Neural progenitor cell (in vitro differentiated cells): ENCODE data around the gene CSRNP2. TPM values are rescaled to one million over a fixed set of nuclear protein-coding genes. Genes with fewer than 3 reads are reported as not detected.

Experiments used
- DNase-seq: peaks from one replicate; pipeline ENCODE4 v3.0.0-alpha.2; 2016; ENCODE audit warnings: low spot score
- H2AFZ ChIP-seq: fragments of 200-600 bp; sonication (generic); replicated peaks from 2 replicates; pipeline ENCODE4 v1.6.1; 2016; ENCODE audit warnings: antibody characterized with exemption
- H3F3A ChIP-seq: fragments of 200-600 bp; sonication (generic); 2 replicates; pipeline ENCODE4 v1.6.1; 2016; ENCODE audit warnings: antibody characterized with exemption, low read depth
- H3K27ac ChIP-seq: fragments of 200-600 bp; sonication (generic); 2 replicates; pipeline ENCODE4 v1.5.1; 2016; ENCODE audit warnings: mild to moderate bottlenecking
- H3K27me3 ChIP-seq: fragments of 200-600 bp; sonication (generic); 2 replicates; pipeline ENCODE4 v1.6.1; 2016; ENCODE audit warnings: mild to moderate bottlenecking, moderate library complexity
- H3K36me3 ChIP-seq: fragments of 200-600 bp; sonication (generic); 2 replicates; pipeline ENCODE4 v1.5.1; 2016
- H3K4me1 ChIP-seq: fragments of 200-600 bp; sonication (generic); 2 replicates; pipeline ENCODE4 v1.6.1; 2016; ENCODE audit warnings: mixed run types
- H3K4me2 ChIP-seq: fragments of 200-600 bp; sonication (generic); 2 replicates; pipeline ENCODE4 v1.6.1; 2016
- H3K4me3 ChIP-seq: fragments of 200-600 bp; sonication (generic); 2 replicates; pipeline ENCODE4 v1.5.1; 2016
- H3K79me2 ChIP-seq: fragments of 200-600 bp; sonication (generic); 2 replicates; pipeline ENCODE4 v1.6.1; 2016; ENCODE audit warnings: low read depth
- H3K9ac ChIP-seq: fragments of 200-600 bp; sonication (generic); 2 replicates; pipeline ENCODE4 v1.6.1; 2016
- H3K9me3 ChIP-seq: fragments of 200-600 bp; sonication (generic); 2 replicates; pipeline ENCODE4 v1.5.1; 2016; ENCODE audit warnings: low read depth
- H4K20me1 ChIP-seq: fragments of 200-600 bp; sonication (generic); 2 replicates; pipeline ENCODE4 v1.6.1; 2016; ENCODE audit warnings: low read depth
- H3K27ac Mint-ChIP-seq: 3 replicates; pipeline ENCODE4 v1.8.0; 2021; ENCODE audit warnings: mixed read lengths
- H3K27me3 Mint-ChIP-seq: 2 replicates; pipeline ENCODE4 v1.8.0; 2022; ENCODE audit warnings: low read depth, mild to moderate bottlenecking, inconsistent platforms, moderate library complexity, mixed read lengths; ENCODE audit not compliant: insufficient read depth
- H3K36me3 Mint-ChIP-seq: 3 replicates; pipeline ENCODE4 v1.8.0; 2021; ENCODE audit warnings: mixed read lengths
- H3K4me1 Mint-ChIP-seq: 3 replicates; pipeline ENCODE4 v1.8.0; 2021; ENCODE audit warnings: mixed read lengths
- H3K4me3 Mint-ChIP-seq: 3 replicates; pipeline ENCODE4 v1.8.0; 2021; ENCODE audit warnings: mild to moderate bottlenecking, moderate library complexity, mixed read lengths
- H3K9me3 Mint-ChIP-seq: 3 replicates; pipeline ENCODE4 v1.8.0; 2020; ENCODE audit warnings: mixed read lengths
- EZH2 ChIP-seq: fragments of 200-600 bp; sonication (generic); IDR thresholded peaks from 2 replicates; pipeline ENCODE4 v1.6.1; 2017; ENCODE audit warnings: antibody characterized with exemption, mild to moderate bottlenecking, moderate library complexity
- EZH2phosphoT487 ChIP-seq: fragments of 200-600 bp; sonication (generic); IDR thresholded peaks from 2 replicates; pipeline ENCODE4 v1.6.1; 2017; ENCODE audit warnings: antibody characterized with exemption
- total RNA-seq: library from RNA; depleted of rRNA; stranded (reverse); fragments of >200 nt; gene quantifications from 2 replicates; pipeline ENCODE4 v1.2.3, GENCODE V29; 2015; ENCODE audit warnings: low replicate concordance
- TF ChIP-seq, protein P1 (sequence below): fragments of 200-600 bp; sonication (generic); IDR thresholded peaks from 2 replicates; pipeline ENCODE4 v1.5.1; 2017; ENCODE audit warnings: antibody characterized with exemption, mild to moderate bottlenecking

Gene CSRNP2
- total RNA-seq, 1 donor from 2014 or later, result 28.6 TPM

DNA sequence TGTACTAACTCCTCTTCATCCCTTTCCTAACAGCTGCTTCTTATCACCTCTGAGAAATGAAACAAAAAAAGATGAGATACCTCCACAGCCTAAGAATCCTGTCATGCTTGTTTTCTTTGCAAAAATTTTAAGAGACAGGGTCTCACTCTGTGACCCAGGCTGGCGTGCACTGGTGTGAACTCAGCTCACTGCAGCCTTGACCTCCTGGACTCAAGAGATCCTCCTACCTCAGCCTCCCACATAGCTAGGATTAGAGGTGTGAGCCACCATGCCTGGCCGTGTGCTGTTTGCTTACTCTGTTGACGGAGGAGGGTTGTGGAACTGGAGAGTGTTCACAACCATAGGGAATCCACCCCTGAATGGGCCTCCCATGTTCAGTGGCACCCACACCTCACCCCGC is 16.2 kb downstream of the CSRNP2 start:
- Mint-ChIP-seq H3K9me3 (no peaks in the 10 kb centered on the region), H3K27me3 (peaks cover 2% of the 10 kb centered on the region), H3K27ac (no peak overlapping the region), H3K4me1 (no peaks in the 10 kb centered on the region), H3K4me3 (no peak overlapping the region), H3K36me3 (peaks cover 35% of the 10 kb centered on the region)
- Histone ChIP-seq H2AFZ (no peak overlapping the region), H3K9ac (no peak overlapping the region), H3K27ac (no peak overlapping the region), H3K4me2 (no peak overlapping the region), H3K36me3 (peaks cover 7% of the 10 kb centered on the region), H3K4me3 (no peak overlapping the region), H3K4me1 (no peaks in the 10 kb centered on the region), H3K79me2 (no peaks in the 10 kb centered on the region), H3K27me3 (no peaks in the 10 kb centered on the region), H4K20me1 (peaks cover 6% of the 10 kb centered on the region), H3K9me3 (no peaks in the 10 kb centered on the region), H3F3A (peaks cover 6% of the 10 kb centered on the region)
- DNase-seq, result no peak
- TF ChIP-seq, protein P1, sequence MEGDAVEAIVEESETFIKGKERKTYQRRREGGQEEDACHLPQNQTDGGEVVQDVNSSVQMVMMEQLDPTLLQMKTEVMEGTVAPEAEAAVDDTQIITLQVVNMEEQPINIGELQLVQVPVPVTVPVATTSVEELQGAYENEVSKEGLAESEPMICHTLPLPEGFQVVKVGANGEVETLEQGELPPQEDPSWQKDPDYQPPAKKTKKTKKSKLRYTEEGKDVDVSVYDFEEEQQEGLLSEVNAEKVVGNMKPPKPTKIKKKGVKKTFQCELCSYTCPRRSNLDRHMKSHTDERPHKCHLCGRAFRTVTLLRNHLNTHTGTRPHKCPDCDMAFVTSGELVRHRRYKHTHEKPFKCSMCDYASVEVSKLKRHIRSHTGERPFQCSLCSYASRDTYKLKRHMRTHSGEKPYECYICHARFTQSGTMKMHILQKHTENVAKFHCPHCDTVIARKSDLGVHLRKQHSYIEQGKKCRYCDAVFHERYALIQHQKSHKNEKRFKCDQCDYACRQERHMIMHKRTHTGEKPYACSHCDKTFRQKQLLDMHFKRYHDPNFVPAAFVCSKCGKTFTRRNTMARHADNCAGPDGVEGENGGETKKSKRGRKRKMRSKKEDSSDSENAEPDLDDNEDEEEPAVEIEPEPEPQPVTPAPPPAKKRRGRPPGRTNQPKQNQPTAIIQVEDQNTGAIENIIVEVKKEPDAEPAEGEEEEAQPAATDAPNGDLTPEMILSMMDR, result no peak
- no peak for TF ChIP-seq EZH2phosphoT487
- no peak for TF ChIP-seq EZH2

DNA sequence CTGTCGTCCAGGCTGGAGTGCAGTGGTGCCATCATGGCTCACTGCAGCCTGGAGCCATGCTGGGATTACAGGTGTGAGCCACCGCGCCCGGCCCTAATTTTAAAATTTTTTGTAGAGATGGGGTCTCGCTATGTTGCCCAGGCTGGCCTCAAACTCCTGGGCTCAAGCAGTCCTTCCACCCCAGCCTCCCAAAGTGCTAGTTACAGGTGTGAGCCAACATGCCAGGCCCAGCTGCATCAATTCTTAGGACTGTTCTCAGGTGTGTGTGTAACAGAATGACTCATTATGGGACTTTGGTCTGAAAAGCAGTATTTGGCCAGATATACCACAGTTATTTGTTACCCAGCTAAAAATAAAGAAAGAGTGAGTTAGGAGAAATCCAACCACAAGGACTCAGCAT is 17.9 kb downstream of the CSRNP2 start:
- Histone ChIP-seq H3K79me2 (no peaks in the 10 kb centered on the region), H3K4me3 (no peak overlapping the region), H3K27me3 (no peaks in the 10 kb centered on the region), H3K4me2 (no peak overlapping the region), H3K4me1 (no peaks in the 10 kb centered on the region), H3K36me3 (peaks cover 7% of the 10 kb centered on the region), H3K27ac (no peak overlapping the region), H3K9me3 (no peaks in the 10 kb centered on the region), H2AFZ (no peak overlapping the region), H4K20me1 (peaks cover 9% of the 10 kb centered on the region), H3F3A (peaks cover 16% of the 10 kb centered on the region), H3K9ac (no peak overlapping the region)
- Mint-ChIP-seq H3K36me3 (peaks cover 30% of the 10 kb centered on the region), H3K4me1 (no peaks in the 10 kb centered on the region), H3K4me3 (no peak overlapping the region), H3K27ac (no peak overlapping the region), H3K9me3 (no peaks in the 10 kb centered on the region), H3K27me3 (peaks cover 2% of the 10 kb centered on the region)
- TF ChIP-seq EZH2 (no peak), EZH2phosphoT487 (no peak)
- TF ChIP-seq, protein P1, result no peak
- DNase-seq, result no peak

DNA sequence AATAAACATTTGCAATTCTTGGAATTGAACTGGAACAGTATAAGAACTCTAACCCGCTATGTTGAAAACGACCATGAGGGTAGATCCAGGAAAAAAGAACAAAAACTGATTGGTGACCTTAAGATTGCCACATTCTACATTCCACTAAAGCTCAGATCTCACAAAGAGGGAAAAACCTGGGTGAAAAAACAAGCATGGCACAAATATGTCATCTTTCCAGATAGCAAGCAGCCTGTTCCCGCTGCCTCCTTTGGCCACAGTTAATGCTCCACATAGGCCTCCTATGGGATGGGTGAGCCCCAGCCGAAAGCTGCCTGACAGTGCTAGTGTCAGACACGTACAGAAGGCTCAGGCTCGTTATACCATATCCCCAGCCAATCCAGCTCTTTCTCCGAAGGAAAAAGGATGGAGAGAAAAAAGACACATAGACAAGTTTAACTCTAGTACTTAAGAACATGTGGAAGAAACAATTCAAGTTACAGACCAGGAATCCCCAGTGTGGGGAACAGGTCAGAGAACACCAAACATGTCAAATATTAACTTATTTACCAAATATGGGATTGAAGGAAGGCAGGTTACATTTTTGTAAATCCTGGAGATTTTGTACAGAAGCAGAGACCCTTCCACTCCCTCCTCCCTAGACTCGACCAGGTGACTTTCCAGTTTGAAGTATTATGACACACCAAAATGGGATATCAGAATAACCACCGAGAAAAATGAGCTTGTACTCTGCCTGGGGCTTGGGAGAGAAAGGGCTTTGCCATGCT is 20.6 kb downstream of the CSRNP2 start:
- no peaks in the 10 kb centered on the region for H3K9me3 Mint-ChIP-seq
- H3K36me3 Mint-ChIP-seq, result peaks cover 36% of the 10 kb centered on the region
- no peaks in the 10 kb centered on the region for H3K4me1 Mint-ChIP-seq
- H3F3A ChIP-seq, result peaks cover 16% of the 10 kb centered on the region
- H3K4me2 ChIP-seq, result no peak overlapping the region
- TF ChIP-seq EZH2 (no peak), EZH2phosphoT487 (no peak)
- TF ChIP-seq, protein P1, result no peak
- no peak overlapping the region for H2AFZ ChIP-seq
- H3K4me3 ChIP-seq, result no peak overlapping the region
- no peaks in the 10 kb centered on the region for H3K27me3 ChIP-seq
- no peaks in the 10 kb centered on the region for H3K4me1 ChIP-seq
- H3K79me2 ChIP-seq, result no peaks in the 10 kb centered on the region
- H4K20me1 ChIP-seq, result peaks cover 9% of the 10 kb centered on the region
- peak overlapping the region; percentile 23 for H3K27ac ChIP-seq
- no peak for DNase-seq
- H3K27ac Mint-ChIP-seq, result no peak overlapping the region
- H3K36me3 ChIP-seq, result peaks cover 7% of the 10 kb centered on the region
- H3K9me3 ChIP-seq, result no peaks in the 10 kb centered on the region
- no peak overlapping the region for H3K4me3 Mint-ChIP-seq
- H3K27me3 Mint-ChIP-seq, result peaks cover 8% of the 10 kb centered on the region
- H3K9ac ChIP-seq, result no peak overlapping the region
